Panc1 (cell line): ENCODE measurements around the gene CRELD2. TPM values are rescaled to one million over a fixed set of nuclear protein-coding genes. Genes with fewer than 3 reads are reported as not detected.

Experiments used
- ATAC-seq: fragments of 200-7000 bp; cut with Tn5 transposase; 2 replicates; pipeline ENCODE4 v1.9.1; 2020; ENCODE audit warnings: mild to moderate bottlenecking, moderate library complexity
- BruUV-seq: library from RNA; stranded (reverse); fragments of 400-500 nt; replicated peaks from 2 replicates; lab custom pipeline; 2021; lab: Mats Ljungman, UMichigan
- CTCF ChIA-PET: fragments of 300-600 bp; sonication (Branson Sonifier 250); formaldehyde crosslinking; loops from one replicate; lab custom pipeline; 2022; ENCODE audit warnings: antibody characterized with exemption; lab: Charles Lee
- POLR2A ChIA-PET: fragments of 300-600 bp; sonication (Branson Sonifier 250); formaldehyde crosslinking; loops from one replicate; lab custom pipeline; 2022; ENCODE audit warnings: antibody characterized with exemption; lab: Charles Lee
- DNase-seq: peaks from one replicate; pipeline ENCODE4 v3.0.0-alpha.2; 2010; ENCODE audit warnings: low read depth, low spot score
- H3K27ac ChIP-seq: 2 replicates; pipeline ENCODE4 v1.5.1; 2011; ENCODE audit warnings: mild to moderate bottlenecking, low read length, inconsistent platforms
- H3K27me3 ChIP-seq: fragments of 200-500 bp; sonication (Bioruptor generic); 2 replicates; pipeline ENCODE4 v1.6.0; 2014; ENCODE audit warnings: low read length, inconsistent platforms; ENCODE audit not compliant: control insufficient read depth, insufficient read depth
- H3K36me3 ChIP-seq: fragments of 200-500 bp; sonication (Bioruptor generic); 2 replicates; pipeline ENCODE4 v1.5.1; 2014; ENCODE audit warnings: inconsistent platforms, mild to moderate bottlenecking, low read length, moderate library complexity; ENCODE audit not compliant: control insufficient read depth, insufficient read depth
- H3K4me1 ChIP-seq: 2 replicates; pipeline ENCODE4 v1.5.1; 2011; ENCODE audit warnings: inconsistent platforms, mild to moderate bottlenecking, low read length, moderate library complexity; ENCODE audit not compliant: control insufficient read depth, insufficient read depth
- H3K4me3 ChIP-seq, 2 experiments: 2 replicates each; pipeline ENCODE4 v1.5.1; 2011 to 2012; ENCODE audit warnings: low read depth in 2 of 2, low read length in 2 of 2, mild to moderate bottlenecking in 2 of 2, inconsistent platforms in 1 of 2, moderate library complexity in 1 of 2
- H3K9me3 ChIP-seq: fragments of 200-500 bp; sonication (Bioruptor generic); 2 replicates; pipeline ENCODE4 v1.5.1; 2014; ENCODE audit warnings: low read depth, mild to moderate bottlenecking, inconsistent platforms, low read length, moderate library complexity; ENCODE audit not compliant: control insufficient read depth, insufficient read depth
- CTCF ChIP-seq: fragments of 450-650 bp; IDR thresholded peaks from 2 replicates; pipeline ENCODE4 v1.5.1; 2017; ENCODE audit warnings: mild to moderate bottlenecking
- POLR2AphosphoS5 ChIP-seq: IDR thresholded peaks from 2 replicates; pipeline ENCODE4 v1.6.1; 2012; ENCODE audit warnings: mild to moderate bottlenecking, low read depth, low read length, moderate library complexity
- REST ChIP-seq, 2 experiments: IDR thresholded peaks; 2 replicates each; pipeline ENCODE4 v1.6.1; 2011 to 2012; ENCODE audit warnings: low read depth in 2 of 2, control low read depth in 1 of 2, low read length in 1 of 2, mild to moderate bottlenecking in 1 of 2, moderate library complexity in 1 of 2; ENCODE audit not compliant: insufficient read depth in 1 of 2
- SIN3A ChIP-seq: IDR thresholded peaks from 2 replicates; pipeline ENCODE4 v1.6.1; 2012; ENCODE audit warnings: low read depth, mild to moderate bottlenecking, low read length, moderate library complexity, borderline replicate concordance; ENCODE audit not compliant: insufficient read depth
- TCF7L2 ChIP-seq: IDR thresholded peaks from 2 replicates; pipeline ENCODE4 v1.6.1; 2011; ENCODE audit warnings: mild to moderate bottlenecking, low read depth, low read length, inconsistent platforms
- in situ Hi-C: cut with HindIII; loops from 2 replicates; pipeline ENCODE4 v1.10.0; 2016; ENCODE audit warnings: low sequenced_read_pairs, low pct_unique_long_range_greater_than_20kb
- intact Hi-C: fragments of 100-400 bp; cut with micrococcal nuclease; formaldehyde crosslinking; loops from one replicate; pipeline ENCODE4 v1.10.0; 2022; ENCODE audit not compliant: unreplicated experiment
- total RNA-seq: library from RNA; stranded (reverse); gene quantifications from one replicate; pipeline ENCODE4 v1.2.1, GENCODE V29; 2021; ENCODE audit not compliant: unreplicated experiment

Gene CRELD2
- total RNA-seq, 1 experiment from 2014 or later: 59.7 TPM

DNA sequence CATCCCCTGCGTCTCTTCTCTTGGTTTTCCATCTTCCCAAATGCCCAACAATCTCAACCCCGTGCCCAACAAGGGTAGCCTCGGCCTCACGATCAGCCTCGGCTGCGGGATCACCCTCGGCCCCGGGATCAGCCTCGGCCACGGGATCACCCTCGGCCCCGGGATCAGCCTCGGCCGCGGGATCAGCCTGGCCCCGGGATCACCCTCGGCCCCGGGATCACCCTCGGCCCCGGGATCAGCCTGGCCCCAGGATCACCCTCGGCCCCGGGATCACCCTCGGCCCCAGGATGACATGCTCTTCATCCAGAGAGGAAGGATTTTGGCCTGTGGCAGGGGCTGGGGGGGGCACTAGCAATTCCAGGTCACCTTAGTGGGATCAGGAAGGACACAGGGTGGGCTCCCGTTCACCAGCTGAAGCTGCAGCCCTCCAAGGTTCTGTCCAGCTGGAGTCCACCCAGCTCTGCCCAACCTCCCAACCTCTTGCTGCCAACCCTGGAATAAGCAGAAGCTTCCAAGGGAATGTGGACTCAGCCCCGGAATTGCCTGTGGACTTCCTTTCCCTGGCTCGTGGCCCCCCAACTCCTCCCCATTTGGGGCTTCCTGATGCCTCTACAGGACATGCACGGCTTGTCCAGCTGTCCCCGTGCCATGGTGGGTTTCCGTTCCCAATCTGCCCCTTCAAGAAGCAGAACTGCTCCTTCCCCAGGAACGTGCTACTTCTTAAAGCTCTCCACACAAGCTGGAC, 6.4 kb upstream of the CRELD2 start:
- Histone ChIP-seq H3K9me3 (no peaks in the 10 kb centered on the region), H3K4me3 (no peak overlapping the region), H3K36me3 (no peaks in the 10 kb centered on the region), H3K27me3 (no peaks in the 10 kb centered on the region), H3K27ac (no peak overlapping the region), H3K4me1 (no peaks in the 10 kb centered on the region)
- TF ChIP-seq REST (IDR thresholded peaks at IDR 0.05; ENCODE audit: insufficient read depth in 1 of 2, low read depth in 2 of 2, low read length in 1 of 2): no peak
- no peak for TF ChIP-seq SIN3A
- TF ChIP-seq CTCF: no peak
- TF ChIP-seq POLR2AphosphoS5: no peak
- TF ChIP-seq TCF7L2: no peak
- DNase-seq: no peak
- ChIA-PET CTCF (interaction anchor here (0.6 kb wide), 1 partner anchor 145 kb away, joined by 3 read pairs; no protein-coding TSS in a partner anchor), POLR2A (no interaction called here)
- intact Hi-C loops: no loop called here
- no peak for ATAC-seq
- in situ Hi-C loops: no loop called here
- no TSS peak for BruUV-seq

DNA sequence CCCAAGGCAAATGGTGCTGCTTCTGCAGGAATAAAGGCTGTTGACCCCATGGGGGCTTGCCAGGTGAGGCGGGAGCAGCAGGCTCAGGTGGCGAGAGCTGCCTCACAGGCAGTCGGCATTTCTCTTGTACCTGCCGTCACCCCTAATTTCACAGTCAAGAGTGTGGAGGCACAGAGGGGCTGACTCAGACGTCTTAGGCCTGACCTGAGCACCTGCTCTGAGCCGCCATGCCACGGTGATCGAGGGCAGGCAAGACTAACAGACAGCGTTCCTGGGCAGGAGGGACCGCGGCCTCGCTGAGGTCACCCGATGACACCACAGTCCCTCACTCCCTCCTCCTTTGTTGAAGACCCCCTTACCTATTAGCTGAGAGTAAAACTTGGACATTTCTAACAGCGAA, 5.4 kb upstream of the CRELD2 start:
- TF ChIP-seq CTCF (no peak), SIN3A (no peak), POLR2AphosphoS5 (no peak), REST (IDR thresholded peaks at IDR 0.05; ENCODE audit: insufficient read depth in 1 of 2, low read depth in 2 of 2, low read length in 1 of 2) (no peak), TCF7L2 (no peak)
- no peak overlapping the region for H3K4me3 ChIP-seq
- in situ Hi-C loops (no loop called here), intact Hi-C loops (no loop called here)
- H3K36me3 ChIP-seq: peaks cover 4% of the 10 kb centered on the region; the same call in 1 of the 2 replicates
- DNase-seq (no peak), ATAC-seq (no peak)
- ChIA-PET CTCF (no interaction called here), POLR2A (no interaction called here)
- BruUV-seq: TSS peak; percentile 12
- no peak overlapping the region for H3K27ac ChIP-seq
- H3K4me1 ChIP-seq: no peaks in the 10 kb centered on the region
- no peaks in the 10 kb centered on the region for H3K27me3 ChIP-seq
- H3K9me3 ChIP-seq: no peaks in the 10 kb centered on the region
